ENCODE results near the gene PML. TPM values are rescaled to one million over a fixed set of nuclear protein-coding genes. Genes with fewer than 3 reads are reported as not detected.

The PML gene
- total and polyA plus RNA-seq, 4 donors: 8.2 to 15.2 (median 10.8) TPM

GRCh38 chr15:73948982-73949381, 45.5 kb upstream of the PML start:
- no peak for DNase-seq (ENCODE audit: low spot score)
- no peaks in the 10 kb centered on the region for H3K9me3 ChIP-seq (ENCODE audit: control insufficient read depth in 4 of 4, low read length in 3 of 4)
- H3K4me1 ChIP-seq (ENCODE audit: control insufficient read depth in 4 of 4, insufficient read depth in 4 of 4, low read length in 3 of 4): no peaks in the 10 kb centered on the region
- H3K9ac ChIP-seq (ENCODE audit: low read depth in 1 of 2, low read length in 2 of 2): no peak overlapping the region
- TF ChIP-seq JUND (IDR thresholded peaks at IDR 0.05) (no peak), GABPA (IDR thresholded peaks at IDR 0.05 in 1 of 2, conservative IDR thresholded peaks at IDR 0.05 in 1 of 2) (no peak), RXRA (IDR thresholded peaks at IDR 0.05) (no peak), SP1 (IDR thresholded peaks at IDR 0.05) (no peak), FOXA2 (IDR thresholded peaks at IDR 0.05) (no peak), HNF4A (conservative IDR thresholded peaks at IDR 0.05) (no peak), TAF1 (conservative IDR thresholded peaks at IDR 0.05) (no peak), FOXA1 (IDR thresholded peaks at IDR 0.05) (no peak), ATF3 (IDR thresholded peaks at IDR 0.05) (no peak), RAD21 (IDR thresholded peaks at IDR 0.05) (no peak), CTCF (IDR thresholded peaks at IDR 0.05; ENCODE audit: low read depth, low read length, missing input control) (no peak), NR2F2 (IDR thresholded peaks at IDR 0.05) (no peak), HNF4G (IDR thresholded peaks at IDR 0.05) (no peak), YY1 (IDR thresholded peaks at IDR 0.05) (no peak), EGR1 (IDR thresholded peaks at IDR 0.05; ENCODE audit: low read depth in 2 of 2) (no peak)
- TF ChIP-seq, protein P1, sequence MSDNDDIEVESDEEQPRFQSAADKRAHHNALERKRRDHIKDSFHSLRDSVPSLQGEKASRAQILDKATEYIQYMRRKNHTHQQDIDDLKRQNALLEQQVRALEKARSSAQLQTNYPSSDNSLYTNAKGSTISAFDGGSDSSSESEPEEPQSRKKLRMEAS (IDR thresholded peaks at IDR 0.05): no peak
- TF ChIP-seq, protein P2, sequence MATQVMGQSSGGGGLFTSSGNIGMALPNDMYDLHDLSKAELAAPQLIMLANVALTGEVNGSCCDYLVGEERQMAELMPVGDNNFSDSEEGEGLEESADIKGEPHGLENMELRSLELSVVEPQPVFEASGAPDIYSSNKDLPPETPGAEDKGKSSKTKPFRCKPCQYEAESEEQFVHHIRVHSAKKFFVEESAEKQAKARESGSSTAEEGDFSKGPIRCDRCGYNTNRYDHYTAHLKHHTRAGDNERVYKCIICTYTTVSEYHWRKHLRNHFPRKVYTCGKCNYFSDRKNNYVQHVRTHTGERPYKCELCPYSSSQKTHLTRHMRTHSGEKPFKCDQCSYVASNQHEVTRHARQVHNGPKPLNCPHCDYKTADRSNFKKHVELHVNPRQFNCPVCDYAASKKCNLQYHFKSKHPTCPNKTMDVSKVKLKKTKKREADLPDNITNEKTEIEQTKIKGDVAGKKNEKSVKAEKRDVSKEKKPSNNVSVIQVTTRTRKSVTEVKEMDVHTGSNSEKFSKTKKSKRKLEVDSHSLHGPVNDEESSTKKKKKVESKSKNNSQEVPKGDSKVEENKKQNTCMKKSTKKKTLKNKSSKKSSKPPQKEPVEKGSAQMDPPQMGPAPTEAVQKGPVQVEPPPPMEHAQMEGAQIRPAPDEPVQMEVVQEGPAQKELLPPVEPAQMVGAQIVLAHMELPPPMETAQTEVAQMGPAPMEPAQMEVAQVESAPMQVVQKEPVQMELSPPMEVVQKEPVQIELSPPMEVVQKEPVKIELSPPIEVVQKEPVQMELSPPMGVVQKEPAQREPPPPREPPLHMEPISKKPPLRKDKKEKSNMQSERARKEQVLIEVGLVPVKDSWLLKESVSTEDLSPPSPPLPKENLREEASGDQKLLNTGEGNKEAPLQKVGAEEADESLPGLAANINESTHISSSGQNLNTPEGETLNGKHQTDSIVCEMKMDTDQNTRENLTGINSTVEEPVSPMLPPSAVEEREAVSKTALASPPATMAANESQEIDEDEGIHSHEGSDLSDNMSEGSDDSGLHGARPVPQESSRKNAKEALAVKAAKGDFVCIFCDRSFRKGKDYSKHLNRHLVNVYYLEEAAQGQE (IDR thresholded peaks at IDR 0.05): no peak
- TF ChIP-seq, protein P3, sequence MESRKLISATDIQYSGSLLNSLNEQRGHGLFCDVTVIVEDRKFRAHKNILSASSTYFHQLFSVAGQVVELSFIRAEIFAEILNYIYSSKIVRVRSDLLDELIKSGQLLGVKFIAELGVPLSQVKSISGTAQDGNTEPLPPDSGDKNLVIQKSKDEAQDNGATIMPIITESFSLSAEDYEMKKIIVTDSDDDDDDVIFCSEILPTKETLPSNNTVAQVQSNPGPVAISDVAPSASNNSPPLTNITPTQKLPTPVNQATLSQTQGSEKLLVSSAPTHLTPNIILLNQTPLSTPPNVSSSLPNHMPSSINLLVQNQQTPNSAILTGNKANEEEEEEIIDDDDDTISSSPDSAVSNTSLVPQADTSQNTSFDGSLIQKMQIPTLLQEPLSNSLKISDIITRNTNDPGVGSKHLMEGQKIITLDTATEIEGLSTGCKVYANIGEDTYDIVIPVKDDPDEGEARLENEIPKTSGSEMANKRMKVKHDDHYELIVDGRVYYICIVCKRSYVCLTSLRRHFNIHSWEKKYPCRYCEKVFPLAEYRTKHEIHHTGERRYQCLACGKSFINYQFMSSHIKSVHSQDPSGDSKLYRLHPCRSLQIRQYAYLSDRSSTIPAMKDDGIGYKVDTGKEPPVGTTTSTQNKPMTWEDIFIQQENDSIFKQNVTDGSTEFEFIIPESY (IDR thresholded peaks at IDR 0.05): no peak
- H3K27ac ChIP-seq (ENCODE audit: low read depth in 1 of 2, low read length in 2 of 2): no peak overlapping the region
- H3K27me3 ChIP-seq (ENCODE audit: control insufficient read depth in 4 of 4, insufficient read depth in 4 of 4, low read length in 3 of 4): no peaks in the 10 kb centered on the region
- H3K4me3 ChIP-seq (ENCODE audit: low read depth in 1 of 3, low read length in 3 of 3): no peak overlapping the region
- H3K36me3 ChIP-seq (ENCODE audit: control insufficient read depth in 4 of 4, insufficient read depth in 3 of 4, low read depth in 1 of 4, low read length in 3 of 4): no peaks in the 10 kb centered on the region
- WGBS: 71% methylated on average over 4 of the region's 4 CpGs

Data from liver (tissue), 9 donors.